HG03565 (cell line): ENCODE results near the gene SLC35F4.
"Not testable (repeated sequence)": the region's sequence is repeated elsewhere in the genome, so short reads cannot be mapped to it uniquely, and the experiment has no call there.

Source experiments
- ATAC-seq: cut with Tn5 transposase; IDR thresholded peaks from one replicate; pipeline ENCODE4 v1.9.1; 2021; ENCODE audit warnings: mild to moderate bottlenecking, moderate library complexity; ENCODE audit not compliant: unreplicated experiment

SLC35F4 gene

GRCh38 chr14:57811998-57812546 is 53.8 kb downstream of the SLC35F4 start:
- no peak for ATAC-seq

DNA sequence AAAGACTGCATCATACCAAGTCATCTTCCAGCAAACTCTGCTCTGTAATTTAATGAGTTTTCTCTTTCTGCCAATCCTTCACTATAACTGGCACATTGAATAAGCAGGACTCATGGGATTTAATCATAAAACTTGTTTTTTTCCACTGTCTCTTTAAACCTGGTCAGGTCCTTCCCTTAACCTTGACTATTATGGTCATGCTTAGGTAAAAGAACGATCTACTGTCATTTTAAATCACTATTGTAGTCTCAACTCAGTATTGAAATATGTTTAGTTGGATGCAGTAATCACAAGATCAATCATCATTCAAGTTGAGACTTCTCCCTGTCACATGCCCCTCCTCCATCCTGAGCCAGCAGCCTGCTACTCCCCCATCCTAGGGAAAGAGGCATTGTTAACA is 56.1 kb downstream of the SLC35F4 start:
- no peak for ATAC-seq

DNA sequence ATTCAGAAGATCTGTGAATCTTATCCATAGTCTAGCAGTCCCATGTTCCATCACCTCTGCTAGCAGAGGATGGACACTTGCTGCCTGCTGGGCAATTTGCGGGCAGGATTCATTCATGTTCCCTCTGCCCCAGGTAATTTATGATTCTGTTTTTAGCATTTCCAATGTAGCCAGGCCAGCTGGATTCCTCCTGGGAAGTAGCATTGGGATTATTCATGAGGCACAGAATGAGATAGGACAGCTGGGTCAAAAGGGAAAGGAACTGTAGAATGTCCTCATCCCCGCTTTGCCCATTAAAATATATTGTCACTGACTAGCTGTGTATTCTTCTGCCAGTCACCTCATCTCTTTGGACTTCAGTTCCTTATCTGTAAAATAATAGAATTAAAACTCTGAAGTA is 68.7 kb downstream of the SLC35F4 start:
- ATAC-seq: no peak

DNA sequence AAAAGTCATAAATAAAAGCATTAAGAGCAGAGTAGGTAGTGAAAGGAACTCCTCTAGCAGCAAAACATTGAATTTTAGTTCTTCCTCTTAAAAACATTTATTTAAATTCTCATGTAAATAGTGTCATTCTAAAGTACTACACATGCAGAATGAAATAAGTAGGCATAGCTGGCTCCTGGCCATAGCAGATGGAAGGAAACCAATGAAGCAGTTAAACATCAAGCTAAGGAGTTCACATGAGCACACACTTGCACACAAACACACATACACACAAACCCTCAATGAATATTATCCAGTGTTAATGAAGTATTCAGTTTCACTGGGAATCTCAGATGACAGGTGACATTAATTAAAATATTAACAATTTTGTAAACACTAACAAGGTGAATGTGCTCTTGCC is 69.3 kb downstream of the SLC35F4 start:
- no peak for ATAC-seq

GRCh38 chr14:57785058-57785457 is 80.8 kb downstream of the SLC35F4 start:
- no peak for ATAC-seq

GRCh38 chr14:57771801-57772200 is 94.1 kb downstream of the SLC35F4 start:
- no peak for ATAC-seq

DNA sequence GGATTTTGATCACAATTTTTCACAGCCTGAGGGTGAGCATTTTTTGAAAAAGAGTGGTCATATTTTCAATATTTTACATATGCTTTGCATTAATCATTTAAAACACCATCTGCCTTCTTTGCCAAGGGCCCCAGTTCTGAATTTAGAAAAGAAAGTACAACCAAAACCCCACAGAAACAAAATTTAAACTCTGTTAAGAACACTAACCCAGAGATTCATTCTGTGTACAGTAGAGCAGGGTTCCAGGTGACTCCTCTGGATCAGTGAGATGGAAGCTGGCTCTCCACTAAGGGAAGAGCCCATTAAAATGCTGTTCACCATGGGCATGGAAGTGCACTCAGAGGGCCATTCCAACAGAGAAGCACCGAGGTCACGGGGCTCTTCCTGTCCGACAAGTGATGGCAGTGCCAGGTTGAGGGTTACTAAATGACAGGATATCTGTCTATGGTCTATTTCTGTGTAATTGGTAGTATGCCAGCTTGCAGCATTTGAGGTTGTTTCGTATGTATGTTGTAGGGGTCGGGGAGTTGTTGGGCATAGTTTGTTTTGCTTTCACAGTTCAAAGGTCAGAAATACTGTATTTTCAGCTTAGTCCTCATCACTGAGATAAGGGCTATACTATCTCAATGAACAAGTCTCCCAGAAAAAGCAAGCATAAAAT is 95.9 kb downstream of the SLC35F4 start:
- ATAC-seq: no peak

GRCh38 chr14:57761800-57762199 is 104.1 kb downstream of the SLC35F4 start:
- no peak for ATAC-seq

DNA sequence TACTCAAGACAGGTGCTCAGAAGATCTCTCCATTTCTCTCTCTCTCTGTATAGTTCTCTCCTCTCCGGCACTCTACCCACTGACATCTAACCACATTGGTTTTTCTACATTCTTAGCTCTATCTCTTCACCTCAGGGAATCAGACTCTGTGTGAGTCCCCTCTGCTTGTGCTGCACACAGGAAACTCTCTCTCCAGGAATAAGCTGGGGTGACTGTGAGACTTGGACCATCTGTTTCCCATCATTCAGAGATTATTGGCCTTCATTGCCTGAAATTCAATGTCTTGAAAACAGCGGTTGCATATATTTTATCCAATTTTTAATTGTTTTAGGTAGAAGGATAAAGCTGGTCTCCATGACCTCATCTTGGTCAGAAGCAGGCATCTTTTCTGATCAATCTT is 105.0 kb downstream of the SLC35F4 start:
- no peak for ATAC-seq

- no peak for ATAC-seq
Observed at GRCh38 chr14:57755018-57755521, 110.8 kb downstream of the SLC35F4 start.

GRCh38 chr14:57754527-57754926 is 111.4 kb downstream of the SLC35F4 start:
- ATAC-seq: no peak

DNA sequence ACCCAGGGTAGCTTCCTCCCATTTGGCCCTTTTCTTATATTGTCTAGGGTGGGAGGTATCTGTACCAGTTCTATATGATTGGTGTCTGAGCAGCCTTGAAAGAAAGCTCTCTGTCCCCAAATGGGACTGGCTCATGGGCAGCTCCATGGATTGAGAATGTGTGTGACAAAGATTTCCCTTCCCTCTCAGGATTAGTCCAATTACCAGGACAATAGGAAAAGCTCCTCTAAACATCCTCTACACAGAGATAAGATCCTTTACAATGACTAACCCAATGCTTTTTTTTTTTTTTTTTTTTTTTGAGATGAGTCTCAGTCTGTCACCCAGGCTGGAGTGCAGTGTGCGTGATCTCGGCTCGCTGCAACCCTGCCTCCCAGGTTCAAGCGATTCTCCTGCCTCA is 112.1 kb downstream of the SLC35F4 start:
- no peak for ATAC-seq

- ATAC-seq: not testable (repeated sequence)
Observed at GRCh38 chr14:57752142-57752695, 113.7 kb downstream of the SLC35F4 start.

DNA sequence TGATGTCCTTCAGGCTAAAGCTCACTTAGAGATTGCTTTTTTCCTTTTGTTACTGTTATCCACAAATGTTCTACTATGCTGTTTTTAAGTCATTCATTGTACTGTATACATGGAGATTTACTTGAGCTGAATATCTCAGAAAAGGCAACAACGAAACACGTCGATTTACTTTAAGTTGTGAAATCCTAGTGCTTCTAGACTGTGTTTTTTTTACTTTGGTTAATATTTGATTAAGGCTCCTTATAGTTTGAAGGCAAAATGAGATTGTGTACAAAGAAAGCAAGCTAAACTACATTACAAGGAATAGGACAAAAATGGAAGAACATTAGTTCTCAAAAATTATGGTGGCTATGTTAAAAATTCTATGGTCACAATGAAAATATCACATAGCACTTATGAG is 114.5 kb downstream of the SLC35F4 start:
- ATAC-seq: no peak

- no peak for ATAC-seq
Observed at GRCh38 chr14:57749267-57749666, 116.6 kb downstream of the SLC35F4 start.

DNA sequence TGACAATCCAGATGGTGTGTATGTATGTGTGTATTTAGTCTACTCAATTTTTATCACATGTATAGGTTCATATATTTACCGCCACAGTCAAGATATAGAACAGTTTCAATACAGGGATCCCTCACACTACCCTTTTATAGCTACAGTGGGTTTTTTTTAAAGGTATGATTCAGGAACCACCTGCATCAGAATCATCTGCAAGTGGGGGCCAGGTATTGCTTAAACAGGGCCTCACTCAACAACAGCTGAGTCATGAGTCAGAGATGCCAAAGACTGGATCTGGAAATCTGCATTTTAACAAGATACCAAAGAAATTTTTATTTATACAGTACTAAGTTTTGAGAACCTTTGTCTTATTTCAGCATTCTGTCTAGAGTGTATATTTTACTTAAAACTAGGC is 117.6 kb downstream of the SLC35F4 start:
- ATAC-seq: no peak

DNA sequence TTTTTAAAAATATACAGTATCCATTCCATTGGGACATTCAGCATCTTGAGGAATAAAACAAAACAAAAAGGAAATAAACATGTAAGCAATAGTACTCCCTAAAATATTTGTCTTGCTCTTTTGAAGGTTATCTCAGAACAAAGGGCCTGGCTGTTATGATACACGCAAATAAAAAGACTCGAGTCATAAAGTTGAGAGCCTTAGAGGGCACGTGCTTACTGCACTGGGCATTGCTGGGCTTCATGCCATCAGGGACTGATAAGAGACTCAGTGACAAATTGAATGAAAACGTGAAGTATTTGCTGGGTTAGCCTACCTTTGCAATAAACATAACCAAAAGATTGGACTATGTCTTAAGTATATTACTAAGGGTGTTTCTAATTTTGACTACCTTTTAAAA is 118.9 kb downstream of the SLC35F4 start:
- ATAC-seq: no peak

DNA sequence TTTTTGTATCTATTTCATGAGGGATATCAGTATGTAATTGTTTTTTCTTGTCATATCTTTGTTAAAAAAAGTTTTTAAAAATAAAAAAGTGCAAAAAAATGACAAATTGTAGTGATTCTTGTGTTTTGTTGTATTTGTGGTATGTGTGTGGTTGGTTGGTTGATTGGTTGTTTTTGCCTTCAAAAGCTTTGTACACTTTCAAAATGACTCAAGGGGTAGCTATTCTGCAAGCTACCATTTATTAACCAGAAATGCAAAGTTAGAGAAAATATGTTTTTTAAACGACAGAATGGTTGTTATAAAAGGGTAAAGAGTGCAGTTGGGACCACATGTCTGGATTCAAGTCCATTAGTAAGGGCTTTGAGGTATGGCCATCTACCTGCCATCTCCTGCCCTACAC is 119.3 kb downstream of the SLC35F4 start:
- no peak for ATAC-seq

DNA sequence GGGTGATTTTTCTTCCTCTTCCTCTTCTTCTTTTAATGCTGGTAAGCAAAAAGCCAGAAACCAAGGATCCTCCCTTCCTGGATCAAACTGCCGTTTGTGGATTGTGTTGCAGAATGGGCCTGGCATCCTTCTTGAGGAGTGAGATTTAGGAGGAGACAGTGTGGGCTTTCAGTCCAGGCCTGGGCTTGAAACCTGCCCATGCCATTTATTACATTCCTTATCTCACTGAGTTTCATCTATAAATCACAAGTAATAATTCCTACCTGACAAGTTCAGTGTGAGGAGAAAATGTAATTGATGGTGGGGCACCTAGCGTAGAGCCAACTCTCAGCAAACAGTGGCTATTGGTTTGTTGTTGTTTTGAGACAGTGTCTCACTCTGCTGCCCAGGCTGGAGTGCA is 126.4 kb downstream of the SLC35F4 start:
- no peak for ATAC-seq

GRCh38 chr14:57737598-57737997 is 128.3 kb downstream of the SLC35F4 start:
- ATAC-seq: no peak

DNA sequence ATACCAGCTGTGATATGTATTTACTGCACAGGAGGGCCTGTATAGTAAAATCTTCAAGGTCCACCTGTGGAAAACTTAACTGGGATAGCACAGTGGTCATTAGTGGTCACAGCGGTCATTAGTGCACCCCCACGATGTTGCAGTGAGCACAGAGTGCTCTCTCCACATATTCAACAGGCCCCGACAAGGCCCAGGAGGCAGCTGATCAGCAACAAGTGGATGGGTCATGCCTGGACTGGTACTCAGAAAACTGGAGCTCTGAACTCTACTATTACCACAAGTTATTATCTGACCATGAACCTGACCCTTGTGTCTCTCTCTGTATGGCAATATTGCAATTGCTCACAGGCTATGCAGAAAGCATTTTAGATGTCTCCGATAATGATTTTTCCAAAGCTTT is 129.5 kb downstream of the SLC35F4 start:
- ATAC-seq: no peak

DNA sequence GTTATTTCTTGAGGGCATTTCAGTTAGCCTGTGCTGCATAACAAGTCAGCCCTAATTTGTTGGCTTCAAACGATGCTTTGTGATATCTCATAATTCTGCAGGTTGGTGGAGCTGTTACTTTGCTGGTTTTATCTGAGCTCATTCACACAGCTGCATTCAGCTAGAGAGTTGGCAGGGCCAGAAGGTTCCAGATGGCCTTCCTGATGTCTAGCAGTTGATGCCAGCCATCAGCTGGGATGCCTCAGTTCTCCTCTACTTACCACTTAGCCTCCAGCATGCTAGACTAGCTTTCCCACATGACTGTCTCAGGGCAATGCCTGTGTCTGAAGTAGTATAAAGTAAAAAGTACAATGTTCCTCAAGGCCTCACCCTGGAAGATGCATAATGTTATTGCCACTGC is 130.6 kb downstream of the SLC35F4 start:
- ATAC-seq: no peak
